SU-DHL-6 (cell line): Measurements from ENCODE around the gene STIL.

Experiments used
- EZH2phosphoT487 ChIP-seq: fragments of 200-600 bp; sonication (generic), shearing (Covaris generic); conservative IDR thresholded peaks from 2 replicates; pipeline ENCODE4 v1.6.1; 2018; ENCODE audit warnings: mild to moderate bottlenecking, antibody characterized with exemption, low read length, moderate library complexity, mixed read lengths
- TF ChIP-seq, protein P1 (sequence below): fragments of 200-600 bp; sonication (generic); IDR thresholded peaks from one replicate; pipeline ENCODE4 v1.5.1; 2017; ENCODE audit warnings: antibody characterized with exemption, mild to moderate bottlenecking, low read length, moderate library complexity; ENCODE audit not compliant: insufficient read depth, poor library complexity, severe bottlenecking

DNA sequence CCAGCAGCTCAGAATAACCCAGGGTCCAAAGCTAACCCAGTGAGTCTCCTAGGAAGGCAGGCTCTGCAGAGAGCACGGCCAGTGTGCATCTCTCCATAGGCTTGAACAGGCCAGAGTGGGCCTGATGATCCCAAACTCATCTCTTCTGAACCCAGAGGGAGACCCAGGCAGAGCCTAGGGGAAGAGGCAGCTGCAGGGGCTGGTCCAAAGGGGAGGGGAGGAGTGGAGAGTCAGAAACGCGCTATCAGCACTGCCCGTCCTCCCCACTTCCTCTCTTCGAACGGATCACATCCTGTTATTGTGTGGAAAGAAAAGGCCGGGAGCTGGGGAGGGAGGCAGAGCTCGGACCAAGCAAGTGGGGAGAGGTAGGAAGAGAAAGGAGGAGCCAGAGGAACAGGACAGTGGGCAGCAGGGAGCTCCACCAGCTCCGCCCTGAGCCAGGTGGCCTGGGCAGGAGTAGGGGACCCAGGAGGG, 102.1 kb downstream of the STIL start:
- TF ChIP-seq, protein P1, sequence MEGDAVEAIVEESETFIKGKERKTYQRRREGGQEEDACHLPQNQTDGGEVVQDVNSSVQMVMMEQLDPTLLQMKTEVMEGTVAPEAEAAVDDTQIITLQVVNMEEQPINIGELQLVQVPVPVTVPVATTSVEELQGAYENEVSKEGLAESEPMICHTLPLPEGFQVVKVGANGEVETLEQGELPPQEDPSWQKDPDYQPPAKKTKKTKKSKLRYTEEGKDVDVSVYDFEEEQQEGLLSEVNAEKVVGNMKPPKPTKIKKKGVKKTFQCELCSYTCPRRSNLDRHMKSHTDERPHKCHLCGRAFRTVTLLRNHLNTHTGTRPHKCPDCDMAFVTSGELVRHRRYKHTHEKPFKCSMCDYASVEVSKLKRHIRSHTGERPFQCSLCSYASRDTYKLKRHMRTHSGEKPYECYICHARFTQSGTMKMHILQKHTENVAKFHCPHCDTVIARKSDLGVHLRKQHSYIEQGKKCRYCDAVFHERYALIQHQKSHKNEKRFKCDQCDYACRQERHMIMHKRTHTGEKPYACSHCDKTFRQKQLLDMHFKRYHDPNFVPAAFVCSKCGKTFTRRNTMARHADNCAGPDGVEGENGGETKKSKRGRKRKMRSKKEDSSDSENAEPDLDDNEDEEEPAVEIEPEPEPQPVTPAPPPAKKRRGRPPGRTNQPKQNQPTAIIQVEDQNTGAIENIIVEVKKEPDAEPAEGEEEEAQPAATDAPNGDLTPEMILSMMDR: no peak
- no peak for TF ChIP-seq EZH2phosphoT487
